NT2/D1 (cell line): ENCODE measurements around the gene EPHA1.

Experiments used
- SUZ12 ChIP-seq: IDR thresholded peaks from 2 replicates; pipeline ENCODE4 v1.6.1; 2011; ENCODE audit not compliant: insufficient read length, insufficient read depth; ENCODE audit errors: extremely low read depth
- ZNF274 ChIP-seq: IDR thresholded peaks from 2 replicates; pipeline ENCODE4 v1.6.1; 2011; ENCODE audit warnings: mild to moderate bottlenecking, low read depth, low read length

DNA sequence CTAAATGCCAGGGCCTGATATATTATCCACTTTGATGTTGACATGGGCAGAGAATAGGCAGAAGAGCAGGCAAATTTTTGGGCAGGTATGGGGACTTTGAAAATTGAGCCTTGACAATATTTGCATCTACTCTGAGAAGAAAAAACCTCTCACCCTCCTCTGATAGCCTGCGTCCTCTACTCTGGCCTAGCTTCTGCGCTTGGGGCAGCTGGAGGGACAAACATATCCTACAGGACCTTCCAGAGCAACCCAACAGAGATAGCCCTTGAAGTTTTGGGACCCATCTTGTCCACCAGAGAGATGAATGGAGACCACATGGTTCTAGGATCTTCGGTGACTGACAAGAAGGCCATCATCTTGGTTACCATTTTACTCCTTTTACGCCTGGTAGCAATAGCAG, 34.5 kb upstream of the EPHA1 start, which contains the start of gene TAS2R60:
- TF ChIP-seq SUZ12 = no peak
- no peak for TF ChIP-seq ZNF274
